HCT116 (cell line): ENCODE data around the gene MMD. TPM values are rescaled to one million over a fixed set of nuclear protein-coding genes. Genes with fewer than 3 reads are reported as not detected.

ENCODE experiments used
- ATAC-seq: fragments of 200-7000 bp; cut with Tn5 transposase; 2 replicates; pipeline ENCODE4 v1.9.1; 2020; ENCODE audit warnings: mild to moderate bottlenecking, moderate library complexity
- BruUV-seq: library from RNA; stranded (reverse); fragments of 400-500 nt; replicated peaks from 2 replicates; lab custom pipeline; 2021; lab: Mats Ljungman, UMichigan
- CTCF ChIA-PET: fragments of 300-600 bp; sonication (Branson Sonifier 250); formaldehyde crosslinking; loops from one replicate; lab custom pipeline; 2021; ENCODE audit warnings: antibody characterized with exemption; lab: Charles Lee
- POLR2A ChIA-PET: fragments of 300-600, 350-600 bp; sonication (Branson Sonifier 250); formaldehyde crosslinking; loops from one replicate; lab custom pipeline; 2021; ENCODE audit warnings: antibody characterized with exemption; lab: Charles Lee
- RAD21 ChIA-PET, 2 experiments: fragments of 300-600 bp; sonication (Branson Sonifier 250); formaldehyde crosslinking; loops; one replicate each; lab custom pipeline; 2023; ENCODE audit warnings: low total read pairs in 2 of 2; ENCODE audit not compliant: uncharacterized antibody in 2 of 2, unreplicated experiment in 2 of 2, low non-redundant PET in 1 of 2; lab: Charles Lee
- DNase-seq: peaks from one replicate; pipeline ENCODE4 v3.0.0-alpha.2; 2010; ENCODE audit warnings: low read depth, low spot score
- H2AFZ ChIP-seq: fragments of 200-600 bp; shearing (Covaris generic), sonication (generic); 2 replicates; pipeline ENCODE4 v1.6.1; 2017; ENCODE audit warnings: low read depth, mixed run types, mixed read lengths, antibody characterized with exemption, low read length; ENCODE audit not compliant: poor library complexity, severe bottlenecking
- H3K27ac ChIP-seq: 2 replicates; pipeline ENCODE4 v1.5.1; 2012; ENCODE audit warnings: low read depth, low read length
- H3K27me3 ChIP-seq: fragments of 200-600 bp; sonication (generic); 2 replicates; pipeline ENCODE4 v1.6.1; 2016; ENCODE audit warnings: mixed run types, low read length, mixed read lengths; ENCODE audit not compliant: insufficient read depth
- H3K36me3 ChIP-seq, 2 experiments: fragments of 200-500 bp in 1 of 2; fragments of 200-600 bp in 1 of 2; sonication (Bioruptor generic) in 1 of 2; sonication (generic) in 1 of 2; 2 replicates each; pipeline versions ENCODE4 v1.5.1 to v1.6.1; 2014 to 2016; ENCODE audit warnings: low read length in 2 of 2, inconsistent platforms in 1 of 2, mixed read lengths in 1 of 2, mixed run types in 1 of 2; ENCODE audit not compliant: insufficient read depth in 2 of 2, control insufficient read depth in 1 of 2
- H3K4me1 ChIP-seq, 2 experiments: fragments of 200-600 bp in 1 of 2; sonication (generic) in 1 of 2; 2 replicates each; pipeline versions ENCODE4 v1.5.1 to v1.6.1; 2012 to 2017; ENCODE audit warnings: low read length in 2 of 2, inconsistent platforms in 1 of 2, mild to moderate bottlenecking in 1 of 2, mixed read lengths in 1 of 2, mixed run types in 1 of 2, moderate library complexity in 1 of 2; ENCODE audit not compliant: insufficient read depth in 2 of 2, control insufficient read depth in 1 of 2
- H3K4me2 ChIP-seq: fragments of 200-600 bp; sonication (generic); 2 replicates; pipeline ENCODE4 v1.6.1; 2017; ENCODE audit warnings: mixed run types, low read length, mixed read lengths
- H3K4me3 ChIP-seq, 2 experiments: fragments of 200-600 bp in 1 of 2; sonication (generic) in 1 of 2; replicated peaks in 1 of 2; 2 replicates each; pipeline ENCODE4 v1.5.1; 2011 to 2016; ENCODE audit warnings: low read length in 2 of 2, control low read depth in 1 of 2, low read depth in 1 of 2, mild to moderate bottlenecking in 1 of 2, mixed read lengths in 1 of 2, mixed run types in 1 of 2
- H3K79me2 ChIP-seq: fragments of 200-600 bp; sonication (generic); 2 replicates; pipeline ENCODE4 v1.6.1; 2017; ENCODE audit warnings: mild to moderate bottlenecking, mixed run types, low read length, moderate library complexity, mixed read lengths; ENCODE audit not compliant: insufficient read depth
- H3K9ac ChIP-seq: fragments of 200-600 bp; sonication (generic); 2 replicates; pipeline ENCODE4 v1.6.1; 2016; ENCODE audit warnings: low read length, mixed read lengths
- H3K9me2 ChIP-seq: fragments of 200-600 bp; sonication (generic), shearing (Covaris generic); 2 replicates; pipeline ENCODE4 v1.6.1; 2017; ENCODE audit warnings: mixed run types, mild to moderate bottlenecking, moderate library complexity; ENCODE audit not compliant: insufficient read depth
- H3K9me3 ChIP-seq, 2 experiments: fragments of 200-500 bp in 1 of 2; fragments of 200-600 bp in 1 of 2; sonication (Bioruptor generic) in 1 of 2; sonication (generic) in 1 of 2; 2 replicates each; pipeline ENCODE4 v1.6.1; 2014 to 2017; ENCODE audit warnings: low read length in 2 of 2, mixed read lengths in 2 of 2, inconsistent platforms in 1 of 2, low read depth in 1 of 2, mild to moderate bottlenecking in 1 of 2, mixed run types in 1 of 2, moderate library complexity in 1 of 2; ENCODE audit not compliant: control insufficient read depth in 1 of 2, insufficient read depth in 1 of 2
- H4K20me1 ChIP-seq: fragments of 200-600 bp; sonication (generic), shearing (Covaris generic); 2 replicates; pipeline ENCODE4 v1.6.1; 2017; ENCODE audit warnings: mixed run types, mild to moderate bottlenecking, moderate library complexity; ENCODE audit not compliant: insufficient read depth
- CBX3 ChIP-seq: IDR thresholded peaks from 2 replicates; pipeline ENCODE4 v1.6.1; 2012; ENCODE audit warnings: low read depth
- CEBPB ChIP-seq: IDR thresholded peaks from 2 replicates; pipeline ENCODE4 v1.6.1; 2012; ENCODE audit warnings: low read depth
- EGR1 ChIP-seq: IDR thresholded peaks from 2 replicates; pipeline ENCODE4 v1.6.1; 2012; ENCODE audit warnings: low read depth
- EZH2 ChIP-seq: fragments of 200-600 bp; sonication (generic); IDR thresholded peaks from 2 replicates; pipeline ENCODE4 v1.6.1; 2017; ENCODE audit warnings: antibody characterized with exemption, mixed run types
- EZH2phosphoT487 ChIP-seq: fragments of 200-600 bp; IDR thresholded peaks from 2 replicates; pipeline ENCODE4 v1.6.1; 2018; ENCODE audit warnings: antibody characterized with exemption, borderline replicate concordance
- FOSL1 ChIP-seq: IDR thresholded peaks from 2 replicates; pipeline ENCODE4 v1.6.1; 2012; ENCODE audit warnings: low read depth
- JUND ChIP-seq: IDR thresholded peaks from 2 replicates; pipeline ENCODE4 v1.6.1; 2012
- POLR2A ChIP-seq: IDR thresholded peaks from 2 replicates; pipeline ENCODE4 v1.7.0; 2011; ENCODE audit warnings: borderline replicate concordance; ENCODE audit not compliant: insufficient read depth, insufficient read length; ENCODE audit errors: extremely low read depth
- POLR2AphosphoS5 ChIP-seq: IDR thresholded peaks from 2 replicates; pipeline ENCODE4 v1.6.1; 2011; ENCODE audit warnings: mild to moderate bottlenecking, low read depth, low read length, moderate library complexity
- RAD21 ChIP-seq: IDR thresholded peaks from 2 replicates; pipeline ENCODE4 v1.6.1; 2012; ENCODE audit warnings: low read depth, mild to moderate bottlenecking
- SIN3A ChIP-seq: IDR thresholded peaks from 2 replicates; pipeline ENCODE4 v1.6.1; 2012; ENCODE audit warnings: low read depth
- SP1 ChIP-seq: IDR thresholded peaks from 2 replicates; pipeline ENCODE4 v1.6.1; 2012; ENCODE audit warnings: low read depth
- SRF ChIP-seq: IDR thresholded peaks from 2 replicates; pipeline ENCODE4 v1.6.1; 2012; ENCODE audit warnings: low read depth
- TCF7L2 ChIP-seq: IDR thresholded peaks from 2 replicates; pipeline ENCODE4 v1.7.0; 2011; ENCODE audit warnings: borderline replicate concordance, inconsistent platforms; ENCODE audit not compliant: insufficient read depth, insufficient read length; ENCODE audit errors: extremely low read depth
- YY1 ChIP-seq: IDR thresholded peaks from 2 replicates; pipeline ENCODE4 v1.6.1; 2011; ENCODE audit warnings: low read length, low read depth, moderate library complexity, mild to moderate bottlenecking; ENCODE audit not compliant: insufficient replicate concordance; ENCODE audit errors: extremely low read depth
- ZFX ChIP-seq: fragments of 450-650 bp; IDR thresholded peaks from 2 replicates; pipeline ENCODE4 v1.6.1; 2017
- intact Hi-C: fragments of 100-400 bp; cut with micrococcal nuclease; formaldehyde crosslinking; loops from 2 replicates; pipeline ENCODE4 v1.10.0; 2022
- total RNA-seq: library from RNA; stranded (reverse); gene quantifications from one replicate; pipeline ENCODE4 v1.2.1, GENCODE V29; 2021; ENCODE audit not compliant: unreplicated experiment
- TF ChIP-seq, protein P1 (sequence below): IDR thresholded peaks from 2 replicates; pipeline ENCODE4 v1.6.1; 2011; ENCODE audit warnings: mild to moderate bottlenecking, low read length, moderate library complexity; ENCODE audit not compliant: insufficient replicate concordance; ENCODE audit errors: extremely low read depth
- TF ChIP-seq, protein P2 (sequence below): IDR thresholded peaks from 2 replicates; pipeline ENCODE4 v1.6.1; 2012; ENCODE audit warnings: low read depth
- TF ChIP-seq, protein P3 (sequence below): IDR thresholded peaks from 2 replicates; pipeline ENCODE4 v1.6.1; 2012
- TF ChIP-seq, protein P4 (sequence below), 3 experiments: fragments of 200-600 bp in 1 of 3; sonication (generic) in 1 of 3; IDR thresholded peaks in 2 of 3; conservative IDR thresholded peaks in 1 of 3; 2 replicates each; pipeline ENCODE4 v1.5.1; 2012 to 2017; ENCODE audit warnings: low read depth in 2 of 3, low read length in 2 of 3, antibody characterized with exemption in 1 of 3, borderline replicate concordance in 1 of 3, control low read depth in 1 of 3, mild to moderate bottlenecking in 1 of 3, mixed read lengths in 1 of 3, mixed run types in 1 of 3, moderate library complexity in 1 of 3; ENCODE audit not compliant: insufficient read depth in 1 of 3

MMD gene
- total RNA-seq, 1 experiment from 2014 or later: 21.3 TPM

DNA sequence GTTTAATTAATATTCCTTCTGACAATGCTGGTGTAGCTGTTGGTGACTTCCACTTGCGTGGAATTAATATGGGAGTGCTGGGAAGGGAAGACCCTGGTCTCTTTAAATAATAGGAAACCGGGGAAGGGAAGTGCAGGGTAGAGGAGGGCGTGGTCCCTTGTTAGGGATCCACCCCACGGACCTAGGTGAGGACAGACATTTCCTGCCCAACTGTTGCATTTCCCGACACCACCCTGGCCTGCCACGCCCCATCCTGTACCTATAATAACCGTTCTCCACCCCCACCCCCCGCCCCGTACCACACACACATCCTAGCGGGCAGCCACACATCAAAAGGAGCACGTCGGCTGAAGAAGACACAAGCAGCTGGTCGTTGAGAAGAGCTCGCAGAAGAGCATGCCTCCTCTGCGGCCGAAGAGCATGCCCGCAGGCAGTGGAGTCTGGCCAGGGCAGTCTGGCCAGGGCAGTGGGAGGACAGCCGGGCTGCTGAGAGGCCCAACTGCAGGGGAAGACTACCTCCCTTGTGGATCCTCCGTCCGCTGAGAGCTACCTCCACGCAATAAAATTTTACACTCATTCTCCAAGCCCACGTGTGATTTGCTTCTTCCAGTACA is 36.8 kb upstream of the MMD start:
- H3K36me3 ChIP-seq: no peaks in the 10 kb centered on the region
- ATAC-seq: peak; percentile 32; the same call in 1 of the 2 replicates
- H3K27me3 ChIP-seq: no peaks in the 10 kb centered on the region
- no peaks in the 10 kb centered on the region for H3K9me2 ChIP-seq
- no TSS peak for BruUV-seq
- H4K20me1 ChIP-seq: no peaks in the 10 kb centered on the region
- no peaks in the 10 kb centered on the region for H3K9me3 ChIP-seq
- RAD21 ChIA-PET: no interaction called here
- no peak overlapping the region for H3K4me3 ChIP-seq
- TF ChIP-seq EZH2phosphoT487: no peak
- TF ChIP-seq YY1: no peak
- TF ChIP-seq, protein P1, sequence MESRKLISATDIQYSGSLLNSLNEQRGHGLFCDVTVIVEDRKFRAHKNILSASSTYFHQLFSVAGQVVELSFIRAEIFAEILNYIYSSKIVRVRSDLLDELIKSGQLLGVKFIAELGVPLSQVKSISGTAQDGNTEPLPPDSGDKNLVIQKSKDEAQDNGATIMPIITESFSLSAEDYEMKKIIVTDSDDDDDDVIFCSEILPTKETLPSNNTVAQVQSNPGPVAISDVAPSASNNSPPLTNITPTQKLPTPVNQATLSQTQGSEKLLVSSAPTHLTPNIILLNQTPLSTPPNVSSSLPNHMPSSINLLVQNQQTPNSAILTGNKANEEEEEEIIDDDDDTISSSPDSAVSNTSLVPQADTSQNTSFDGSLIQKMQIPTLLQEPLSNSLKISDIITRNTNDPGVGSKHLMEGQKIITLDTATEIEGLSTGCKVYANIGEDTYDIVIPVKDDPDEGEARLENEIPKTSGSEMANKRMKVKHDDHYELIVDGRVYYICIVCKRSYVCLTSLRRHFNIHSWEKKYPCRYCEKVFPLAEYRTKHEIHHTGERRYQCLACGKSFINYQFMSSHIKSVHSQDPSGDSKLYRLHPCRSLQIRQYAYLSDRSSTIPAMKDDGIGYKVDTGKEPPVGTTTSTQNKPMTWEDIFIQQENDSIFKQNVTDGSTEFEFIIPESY: no peak
- TF ChIP-seq CBX3: no peak
- TF ChIP-seq, protein P2, sequence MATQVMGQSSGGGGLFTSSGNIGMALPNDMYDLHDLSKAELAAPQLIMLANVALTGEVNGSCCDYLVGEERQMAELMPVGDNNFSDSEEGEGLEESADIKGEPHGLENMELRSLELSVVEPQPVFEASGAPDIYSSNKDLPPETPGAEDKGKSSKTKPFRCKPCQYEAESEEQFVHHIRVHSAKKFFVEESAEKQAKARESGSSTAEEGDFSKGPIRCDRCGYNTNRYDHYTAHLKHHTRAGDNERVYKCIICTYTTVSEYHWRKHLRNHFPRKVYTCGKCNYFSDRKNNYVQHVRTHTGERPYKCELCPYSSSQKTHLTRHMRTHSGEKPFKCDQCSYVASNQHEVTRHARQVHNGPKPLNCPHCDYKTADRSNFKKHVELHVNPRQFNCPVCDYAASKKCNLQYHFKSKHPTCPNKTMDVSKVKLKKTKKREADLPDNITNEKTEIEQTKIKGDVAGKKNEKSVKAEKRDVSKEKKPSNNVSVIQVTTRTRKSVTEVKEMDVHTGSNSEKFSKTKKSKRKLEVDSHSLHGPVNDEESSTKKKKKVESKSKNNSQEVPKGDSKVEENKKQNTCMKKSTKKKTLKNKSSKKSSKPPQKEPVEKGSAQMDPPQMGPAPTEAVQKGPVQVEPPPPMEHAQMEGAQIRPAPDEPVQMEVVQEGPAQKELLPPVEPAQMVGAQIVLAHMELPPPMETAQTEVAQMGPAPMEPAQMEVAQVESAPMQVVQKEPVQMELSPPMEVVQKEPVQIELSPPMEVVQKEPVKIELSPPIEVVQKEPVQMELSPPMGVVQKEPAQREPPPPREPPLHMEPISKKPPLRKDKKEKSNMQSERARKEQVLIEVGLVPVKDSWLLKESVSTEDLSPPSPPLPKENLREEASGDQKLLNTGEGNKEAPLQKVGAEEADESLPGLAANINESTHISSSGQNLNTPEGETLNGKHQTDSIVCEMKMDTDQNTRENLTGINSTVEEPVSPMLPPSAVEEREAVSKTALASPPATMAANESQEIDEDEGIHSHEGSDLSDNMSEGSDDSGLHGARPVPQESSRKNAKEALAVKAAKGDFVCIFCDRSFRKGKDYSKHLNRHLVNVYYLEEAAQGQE: no peak
- no peak for TF ChIP-seq ZFX
- TF ChIP-seq SP1: no peak
- no peak for TF ChIP-seq POLR2AphosphoS5
- TF ChIP-seq, protein P3, sequence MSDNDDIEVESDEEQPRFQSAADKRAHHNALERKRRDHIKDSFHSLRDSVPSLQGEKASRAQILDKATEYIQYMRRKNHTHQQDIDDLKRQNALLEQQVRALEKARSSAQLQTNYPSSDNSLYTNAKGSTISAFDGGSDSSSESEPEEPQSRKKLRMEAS: no peak
- TF ChIP-seq EZH2: no peak
- TF ChIP-seq FOSL1: no peak
- TF ChIP-seq CEBPB: no peak
- TF ChIP-seq SIN3A: no peak
- TF ChIP-seq, protein P4, sequence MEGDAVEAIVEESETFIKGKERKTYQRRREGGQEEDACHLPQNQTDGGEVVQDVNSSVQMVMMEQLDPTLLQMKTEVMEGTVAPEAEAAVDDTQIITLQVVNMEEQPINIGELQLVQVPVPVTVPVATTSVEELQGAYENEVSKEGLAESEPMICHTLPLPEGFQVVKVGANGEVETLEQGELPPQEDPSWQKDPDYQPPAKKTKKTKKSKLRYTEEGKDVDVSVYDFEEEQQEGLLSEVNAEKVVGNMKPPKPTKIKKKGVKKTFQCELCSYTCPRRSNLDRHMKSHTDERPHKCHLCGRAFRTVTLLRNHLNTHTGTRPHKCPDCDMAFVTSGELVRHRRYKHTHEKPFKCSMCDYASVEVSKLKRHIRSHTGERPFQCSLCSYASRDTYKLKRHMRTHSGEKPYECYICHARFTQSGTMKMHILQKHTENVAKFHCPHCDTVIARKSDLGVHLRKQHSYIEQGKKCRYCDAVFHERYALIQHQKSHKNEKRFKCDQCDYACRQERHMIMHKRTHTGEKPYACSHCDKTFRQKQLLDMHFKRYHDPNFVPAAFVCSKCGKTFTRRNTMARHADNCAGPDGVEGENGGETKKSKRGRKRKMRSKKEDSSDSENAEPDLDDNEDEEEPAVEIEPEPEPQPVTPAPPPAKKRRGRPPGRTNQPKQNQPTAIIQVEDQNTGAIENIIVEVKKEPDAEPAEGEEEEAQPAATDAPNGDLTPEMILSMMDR (IDR thresholded peaks at IDR 0.05 in 2 of 3, conservative IDR thresholded peaks at IDR 0.05 in 1 of 3; ENCODE audit: borderline replicate concordance in 1 of 3, insufficient read depth in 1 of 3, low read depth in 2 of 3, low read length in 2 of 3): no peak
- no peak for TF ChIP-seq POLR2A
- no peak for TF ChIP-seq RAD21
- TF ChIP-seq EGR1: no peak
- no peak for TF ChIP-seq TCF7L2
- no peak for TF ChIP-seq SRF
- no peak for TF ChIP-seq JUND
- TF ChIP-seq, all 23 proteins: peak for 0
- CTCF ChIA-PET: no interaction called here
- no peak overlapping the region for H3K9ac ChIP-seq
- DNase-seq: no peak
- H3K4me2 ChIP-seq: peak overlapping the region; percentile 38; the same call in 1 of the 2 replicates
- no peak overlapping the region for H3K27ac ChIP-seq
- intact Hi-C loops: no loop called here
- no peaks in the 10 kb centered on the region for H3K79me2 ChIP-seq
- no peak overlapping the region for H2AFZ ChIP-seq
- POLR2A ChIA-PET: no interaction called here
- peaks cover 0 to 18% of the 10 kb centered on the region in 2 experiments; a peak in 3 of 4 replicates for H3K4me1 ChIP-seq
